CD4-positive, alpha-beta T cell (primary cell): Measurements from ENCODE around the gene MRPL36. TPM values are rescaled to one million over a fixed set of nuclear protein-coding genes. Genes with fewer than 3 reads are reported as not detected.
"Not testable (repeated sequence)": the region's sequence is repeated elsewhere in the genome, so short reads cannot be mapped to it uniquely, and the experiment has no call there.

Source experiments
- ATAC-seq: fragments of 200-7000 bp; cut with Tn5 transposase; one replicate; pipeline ENCODE4 v1.10.0; 2022; ENCODE audit warnings: mild to moderate bottlenecking; ENCODE audit not compliant: poor library complexity
- CTCF ChIA-PET: fragments of 350-600 bp; sonication (Branson Sonifier 250); formaldehyde crosslinking; loops from one replicate; lab custom pipeline; 2021; ENCODE audit warnings: antibody characterized with exemption, inconsistent platforms; lab: Charles Lee
- POLR2A ChIA-PET: fragments of 350-600 bp; sonication (Branson Sonifier 250); formaldehyde crosslinking; loops from one replicate; lab custom pipeline; 2021; ENCODE audit warnings: antibody characterized with exemption, inconsistent platforms; lab: Charles Lee
- DNase-seq, 14 experiments: peaks; one replicate each; pipeline ENCODE4 v3.0.0-alpha.2; 2013 to 2020; ENCODE audit warnings: mixed read lengths in 2 of 14
- H3K27ac ChIP-seq, 2 donors: one replicate each; pipeline versions ENCODE4 v1.5.1 to v1.7.0; 2013; ENCODE audit warnings: low read length in 2 of 2, low read depth in 1 of 2, mild to moderate bottlenecking in 1 of 2
- H3K27me3 ChIP-seq, 2 experiments: 1 replicate in 1 of 2; 2 replicates in 1 of 2; pipeline versions ENCODE4 v1.6.1 to v1.7.0; 2013; ENCODE audit warnings: low read length in 2 of 2, control low read depth in 1 of 2, mild to moderate bottlenecking in 1 of 2, moderate library complexity in 1 of 2; ENCODE audit not compliant: insufficient read depth in 2 of 2, control insufficient read depth in 1 of 2
- H3K36me3 ChIP-seq: one replicate; pipeline ENCODE4 v1.6.1; 2013; ENCODE audit warnings: low read length, control low read depth; ENCODE audit not compliant: insufficient read depth
- H3K4me1 ChIP-seq: one replicate; pipeline ENCODE4 v1.6.1; 2013; ENCODE audit warnings: low read length, control low read depth; ENCODE audit not compliant: insufficient read depth
- H3K4me3 ChIP-seq: one replicate; pipeline ENCODE4 v1.5.1; 2013; ENCODE audit warnings: mild to moderate bottlenecking, low read length, moderate library complexity
- H3K9me3 ChIP-seq, 2 experiments: 1 replicate in 1 of 2; 2 replicates in 1 of 2; pipeline versions ENCODE4 v1.6.1 to v1.7.0; 2013; ENCODE audit warnings: low read length in 2 of 2, mild to moderate bottlenecking in 2 of 2, control low read depth in 1 of 2, moderate library complexity in 1 of 2; ENCODE audit not compliant: control insufficient read depth in 1 of 2, insufficient read depth in 1 of 2
- H3K27ac Mint-ChIP-seq: one replicate; pipeline ENCODE4 v1.8.0; 2020; ENCODE audit warnings: mixed read lengths
- H3K27me3 Mint-ChIP-seq: one replicate; pipeline ENCODE4 v1.8.0; 2021; ENCODE audit warnings: mixed read lengths
- H3K36me3 Mint-ChIP-seq: one replicate; pipeline ENCODE4 v1.8.0; 2021; ENCODE audit warnings: low read depth, mixed read lengths
- H3K4me1 Mint-ChIP-seq: one replicate; pipeline ENCODE4 v1.8.0; 2021; ENCODE audit warnings: low read depth, mixed read lengths
- H3K4me3 Mint-ChIP-seq: one replicate; pipeline ENCODE4 v1.8.0; 2020; ENCODE audit warnings: mild to moderate bottlenecking, mixed read lengths
- H3K9me3 Mint-ChIP-seq: one replicate; pipeline ENCODE4 v1.8.0; 2020; ENCODE audit warnings: mixed read lengths
- CTCF ChIP-seq: fragments of 200-600 bp; IDR thresholded peaks from one replicate; pipeline ENCODE4 v1.8.0; 2022; ENCODE audit warnings: antibody characterized with exemption, mild to moderate bottlenecking
- intact Hi-C, 2 experiments: fragments of 100-400 bp; cut with DNase I in 1 of 2; cut with micrococcal nuclease in 1 of 2; formaldehyde crosslinking; loops; one replicate each; pipeline versions ENCODE4 v1.15.1 to v1.9.0; 2023 to 2025; cut with DNase I, micrococcal nuclease
- total RNA-seq, 174 experiments: library from RNA in 2 of 174; stranded (reverse) in 2 of 174; gene quantifications; one replicate each; pipeline ENCODE4 v1.2.3 and lab custom pipeline; 2021 to 2026

The MRPL36 gene
- total RNA-seq, 2 experiments from 2014 or later = 14.3 to 18.2 TPM

DNA sequence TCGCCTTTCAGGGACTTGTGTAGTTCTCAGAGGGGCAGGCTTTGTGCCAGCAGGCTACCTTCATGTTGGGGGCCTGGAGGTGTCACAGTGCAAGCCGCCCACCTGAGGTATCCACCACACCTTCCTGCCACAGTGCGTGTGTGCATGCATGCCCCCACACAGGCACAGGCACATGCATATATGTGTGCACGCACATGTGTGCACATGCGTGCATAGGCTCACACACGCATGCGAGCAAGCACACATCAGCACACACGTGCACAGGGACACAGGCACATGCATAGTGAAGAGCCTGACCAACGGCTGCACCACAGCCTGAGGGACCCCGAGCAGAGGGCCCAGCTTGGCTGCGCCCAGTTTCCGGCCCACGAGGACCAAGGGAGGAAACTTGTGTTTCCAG lies 46.9 kb upstream of the MRPL36 start:
- DNase-seq = no peak
- H3K36me3 ChIP-seq = no peaks in the 10 kb centered on the region
- TF ChIP-seq CTCF = no peak
- intact Hi-C loops = no loop called here
- H3K9me3 Mint-ChIP-seq = no peaks in the 10 kb centered on the region
- no peak for ATAC-seq
- H3K4me1 Mint-ChIP-seq = no peaks in the 10 kb centered on the region
- no peak overlapping the region for H3K27ac ChIP-seq
- H3K4me1 ChIP-seq = no peaks in the 10 kb centered on the region
- peaks cover 13 to 34% of the 10 kb centered on the region in 2 experiments for H3K27me3 ChIP-seq
- peaks cover 0 to 24% of the 10 kb centered on the region in 2 experiments for H3K9me3 ChIP-seq
- H3K4me3 Mint-ChIP-seq = no peak overlapping the region
- no peak overlapping the region for H3K4me3 ChIP-seq
- H3K27me3 Mint-ChIP-seq = peaks cover 46% of the 10 kb centered on the region
- CTCF ChIA-PET = no interaction called here
- no peak overlapping the region for H3K27ac Mint-ChIP-seq
- no peaks in the 10 kb centered on the region for H3K36me3 Mint-ChIP-seq
- POLR2A ChIA-PET = no interaction called here

DNA sequence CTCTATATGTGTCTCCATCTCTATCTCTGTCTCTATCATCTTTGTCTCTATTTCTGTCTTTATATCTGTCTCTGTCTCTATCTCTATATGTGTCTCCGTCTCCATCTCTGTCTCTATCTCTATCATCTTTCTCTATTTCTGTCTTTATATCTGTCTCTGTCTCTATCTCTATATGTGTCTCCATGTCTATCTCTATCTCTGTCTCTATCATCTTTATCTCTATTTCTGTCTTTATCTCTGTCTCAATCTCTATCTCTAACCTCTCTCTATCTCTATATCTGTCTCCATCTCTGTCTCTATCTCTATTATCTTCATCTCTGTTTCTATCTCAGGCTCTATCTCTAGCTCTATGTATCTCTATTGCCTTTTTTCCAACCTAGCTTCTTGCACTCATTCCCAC lies 46.1 kb upstream of the MRPL36 start:
- no peak for TF ChIP-seq CTCF
- Histone ChIP-seq H3K27me3 (peaks cover 6 to 28% of the 10 kb centered on the region in 2 experiments), H3K4me1 (no peaks in the 10 kb centered on the region), H3K27ac (no peak overlapping the region), H3K36me3 (no peaks in the 10 kb centered on the region), H3K4me3 (no peak overlapping the region), H3K9me3 (peaks cover 0 to 24% of the 10 kb centered on the region in 2 experiments)
- POLR2A ChIA-PET = no interaction called here
- intact Hi-C loops = no loop called here
- CTCF ChIA-PET = no interaction called here
- Mint-ChIP-seq H3K4me3 (no peak overlapping the region), H3K27me3 (peaks cover 44% of the 10 kb centered on the region), H3K36me3 (no peaks in the 10 kb centered on the region), H3K27ac (no peak overlapping the region), H3K4me1 (no peaks in the 10 kb centered on the region), H3K9me3 (no peaks in the 10 kb centered on the region)
- ATAC-seq (no peak), DNase-seq (no peak)

- CTCF ChIA-PET = no interaction called here
- H3K27me3 ChIP-seq = peaks cover under 1 to 23% of the 10 kb centered on the region in 2 experiments
- TF ChIP-seq CTCF = no peak
- H3K4me3 ChIP-seq = no peak overlapping the region
- no peak for DNase-seq
- H3K9me3 Mint-ChIP-seq = no peaks in the 10 kb centered on the region
- peaks cover 0 to 24% of the 10 kb centered on the region in 2 experiments for H3K9me3 ChIP-seq
- no peak for ATAC-seq
- no peaks in the 10 kb centered on the region for H3K36me3 ChIP-seq
- H3K27ac Mint-ChIP-seq = no peak overlapping the region
- H3K4me3 Mint-ChIP-seq = no peak overlapping the region
- no peaks in the 10 kb centered on the region for H3K4me1 ChIP-seq
- POLR2A ChIA-PET = no interaction called here
- H3K36me3 Mint-ChIP-seq = no peaks in the 10 kb centered on the region
- H3K27ac ChIP-seq = no peak overlapping the region
- peaks cover 41% of the 10 kb centered on the region for H3K27me3 Mint-ChIP-seq
- no peaks in the 10 kb centered on the region for H3K4me1 Mint-ChIP-seq
- intact Hi-C loops = no loop called here
Observed at GRCh38 chr5:1844708-1845436, 45.2 kb upstream of the MRPL36 start.

DNA sequence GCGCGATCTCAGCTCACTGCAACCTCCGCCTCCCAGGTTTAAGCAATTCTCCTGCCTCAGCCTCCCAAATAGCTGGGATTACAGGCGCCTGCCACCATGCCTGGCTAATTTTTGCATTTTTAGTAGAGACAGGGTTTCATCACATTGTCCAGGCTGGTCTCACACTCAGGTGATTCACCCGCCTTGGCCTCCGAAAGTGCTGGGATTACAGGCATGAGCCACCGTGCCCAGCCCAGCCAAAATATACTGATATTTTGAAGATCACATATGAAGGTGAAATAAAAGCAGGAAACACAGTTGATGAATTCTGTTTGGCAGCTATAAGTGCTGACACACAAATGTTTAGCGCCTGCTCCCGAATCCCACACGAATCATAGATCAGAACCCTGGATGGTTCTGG lies 44.1 kb upstream of the MRPL36 start:
- peaks cover 0 to 17% of the 10 kb centered on the region in 2 experiments for H3K27me3 ChIP-seq
- H3K36me3 Mint-ChIP-seq, H3K27ac Mint-ChIP-seq, H3K9me3 Mint-ChIP-seq, H3K4me1 Mint-ChIP-seq, H3K36me3 ChIP-seq, ATAC-seq, POLR2A ChIA-PET, CTCF ChIA-PET, intact Hi-C loops, DNase-seq, H3K4me3 ChIP-seq, H3K27ac ChIP-seq, H3K4me3 Mint-ChIP-seq, H3K4me1 ChIP-seq: not testable (repeated sequence)
- H3K27me3 Mint-ChIP-seq = peaks cover 42% of the 10 kb centered on the region
- H3K9me3 ChIP-seq = peaks cover 0 to 21% of the 10 kb centered on the region in 2 experiments
